ENCODE data around the gene ETV5.

GRCh38 chr3:186142393-186142932, 33.6 kb upstream of the ETV5 start:
- TF ChIP-seq CTCF (IDR thresholded peaks at IDR 0.05) (no peak), ZFX (IDR thresholded peaks at IDR 0.05; ENCODE audit: borderline replicate concordance) (no peak)

Measured in 22Rv1 (cell line).